HG03139 (cell line): Measurements from ENCODE around the gene KIRREL3.

Experiments used
- ATAC-seq: cut with Tn5 transposase; IDR thresholded peaks from one replicate; pipeline ENCODE4 v1.9.1; 2021; ENCODE audit not compliant: unreplicated experiment

Gene KIRREL3

DNA sequence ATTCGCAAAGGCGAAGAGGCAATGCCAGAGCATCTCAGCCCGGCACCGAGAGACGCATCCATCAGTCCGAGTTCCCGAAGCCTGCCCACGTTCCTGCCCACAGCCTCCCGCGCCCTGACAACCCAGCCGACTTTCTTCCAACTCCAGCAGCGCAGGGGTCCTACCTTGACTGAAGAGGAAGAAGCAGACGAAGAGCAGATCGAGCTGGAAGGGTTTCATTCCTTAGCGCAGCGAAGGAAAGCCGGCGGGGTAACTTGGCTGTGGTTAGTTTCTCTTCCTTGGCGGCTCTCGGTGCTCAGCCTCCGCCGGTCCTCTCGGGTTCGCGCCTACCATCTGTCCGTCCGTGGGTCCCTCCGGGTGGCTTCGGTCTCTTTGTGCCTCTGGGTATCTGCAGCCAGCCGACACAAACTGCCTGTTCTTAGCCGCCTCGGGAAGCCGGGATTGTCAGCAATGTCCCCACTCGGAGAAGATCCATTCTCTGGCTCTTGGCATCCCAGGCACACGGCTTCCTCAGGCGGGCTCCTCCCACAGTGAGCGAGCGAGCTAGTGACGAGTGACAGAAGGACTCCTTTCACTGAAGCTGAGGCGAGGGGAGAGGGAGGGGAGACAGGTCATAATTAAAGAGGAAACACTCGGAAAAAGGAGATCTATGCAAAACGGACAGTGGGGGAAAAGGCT is at the start of gene KIRREL3:
Gene KIRREL3 (minus strand): TSS at position 480 of the 678 bp plus-strand sequence.
- ATAC-seq: no peak

DNA sequence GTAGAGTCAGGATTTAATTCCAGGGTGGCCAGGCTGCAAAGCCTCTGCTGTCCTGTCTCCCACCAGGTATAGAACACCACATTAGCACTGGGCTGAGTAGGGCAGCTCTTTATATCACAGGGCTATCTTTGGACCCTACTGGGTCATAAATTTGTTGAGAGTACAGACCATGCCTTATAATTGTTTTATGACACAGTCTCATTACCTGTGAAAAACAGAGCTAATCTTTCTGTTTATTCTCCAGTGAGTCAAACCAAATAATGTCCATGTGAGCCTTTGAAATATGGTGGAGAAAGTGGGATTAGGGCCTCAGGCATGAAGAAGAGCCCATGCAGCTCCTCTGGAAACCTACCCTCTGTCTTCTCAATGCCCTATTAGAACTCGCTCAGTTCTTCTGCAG is 49.6 kb upstream of the KIRREL3 start:
- no peak for ATAC-seq

DNA sequence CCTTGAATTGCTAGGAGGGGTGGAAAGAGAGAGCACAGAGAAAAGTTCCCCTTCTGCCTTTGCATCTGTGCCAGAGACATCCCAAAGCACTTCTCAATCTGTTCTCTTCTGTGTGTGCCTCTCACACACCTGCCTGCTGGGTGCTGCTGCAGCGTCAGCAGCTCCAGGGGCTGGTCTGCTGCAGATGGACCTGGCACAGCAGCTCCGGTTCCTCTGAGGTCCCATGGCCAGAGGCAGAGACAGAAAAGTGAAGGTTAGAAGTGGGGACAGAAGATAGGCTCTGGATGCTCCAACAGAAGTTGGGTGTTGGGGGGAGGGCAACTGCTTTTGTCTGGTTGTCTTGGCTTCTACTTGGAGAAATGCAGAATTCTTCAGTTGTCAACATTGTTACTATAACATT is 48.9 kb upstream of the KIRREL3 start:
- ATAC-seq: no peak

DNA sequence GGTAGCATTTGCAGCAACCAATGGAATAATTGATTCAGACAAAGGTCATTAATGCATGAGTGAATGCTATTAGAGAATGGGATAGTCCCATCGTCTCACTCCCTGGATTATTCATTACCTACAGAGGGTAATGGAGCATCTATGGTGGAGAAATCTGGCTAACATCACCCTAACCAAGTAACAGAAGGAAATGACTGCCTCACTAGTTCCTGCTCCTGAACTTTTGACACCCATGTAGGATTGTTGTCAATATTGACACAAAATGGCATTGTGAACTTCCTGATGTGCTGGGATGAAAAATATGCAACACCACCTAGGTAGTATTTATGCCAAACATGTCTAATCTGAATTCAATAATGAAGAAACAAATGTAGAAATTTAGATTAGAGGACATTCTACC is 44.0 kb upstream of the KIRREL3 start:
- no peak for ATAC-seq

DNA sequence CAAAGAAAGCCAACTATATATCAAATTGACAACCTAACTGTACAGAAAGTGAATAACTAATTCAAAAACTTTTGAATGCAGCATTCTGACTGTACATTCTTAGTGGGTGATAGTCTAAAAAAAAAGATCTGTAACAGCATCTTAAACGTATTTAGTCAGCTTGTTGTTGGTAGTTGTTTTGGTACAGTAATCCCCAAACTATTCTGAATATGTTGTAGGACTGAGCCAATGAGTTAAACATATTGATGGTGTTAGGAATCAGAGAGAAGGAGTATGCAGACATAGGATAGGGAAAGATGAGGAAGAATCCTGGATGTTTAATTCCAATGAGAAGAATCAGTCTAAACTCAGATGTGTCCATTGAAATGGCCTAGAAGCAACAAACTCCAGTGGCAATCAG is 41.9 kb upstream of the KIRREL3 start:
- ATAC-seq: no peak

DNA sequence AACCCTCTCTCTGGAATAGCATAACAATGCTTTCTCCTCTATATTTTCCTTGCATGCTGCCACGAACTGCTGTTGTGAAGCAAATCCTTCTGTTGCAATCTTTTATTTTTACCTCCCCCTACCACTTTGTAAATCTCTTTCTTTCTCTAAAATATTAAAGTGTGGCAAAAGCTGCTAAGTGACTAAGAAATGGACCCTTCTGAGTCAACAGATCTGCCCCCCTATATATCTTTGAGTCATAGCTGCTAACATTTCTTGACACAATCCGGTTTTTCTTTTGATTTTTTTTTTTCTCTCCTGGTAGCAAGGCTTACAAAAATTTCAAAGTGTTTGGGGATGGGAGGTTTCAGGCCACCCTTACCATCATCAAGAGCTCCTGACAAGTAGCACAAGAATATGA is 39.0 kb upstream of the KIRREL3 start:
- ATAC-seq: no peak

DNA sequence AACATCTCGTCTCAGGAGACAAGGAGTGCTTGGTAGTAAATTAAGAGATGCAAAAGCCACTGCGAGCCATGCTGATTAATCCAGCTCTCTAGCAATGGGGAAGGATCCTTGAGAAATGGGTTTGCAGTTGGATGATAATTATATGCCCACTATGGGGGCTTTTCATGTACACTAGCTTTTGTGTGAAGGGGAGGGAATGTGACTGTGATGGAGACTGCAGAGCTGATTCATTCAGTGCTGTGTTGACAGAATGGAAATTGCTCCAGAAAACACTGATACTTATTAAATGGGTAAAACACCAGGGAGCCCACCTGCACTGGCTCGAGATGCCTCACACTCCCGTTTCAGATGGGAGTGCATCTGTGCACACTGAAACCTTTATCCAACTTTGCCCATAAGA is 37.0 kb upstream of the KIRREL3 start:
- no peak for ATAC-seq

DNA sequence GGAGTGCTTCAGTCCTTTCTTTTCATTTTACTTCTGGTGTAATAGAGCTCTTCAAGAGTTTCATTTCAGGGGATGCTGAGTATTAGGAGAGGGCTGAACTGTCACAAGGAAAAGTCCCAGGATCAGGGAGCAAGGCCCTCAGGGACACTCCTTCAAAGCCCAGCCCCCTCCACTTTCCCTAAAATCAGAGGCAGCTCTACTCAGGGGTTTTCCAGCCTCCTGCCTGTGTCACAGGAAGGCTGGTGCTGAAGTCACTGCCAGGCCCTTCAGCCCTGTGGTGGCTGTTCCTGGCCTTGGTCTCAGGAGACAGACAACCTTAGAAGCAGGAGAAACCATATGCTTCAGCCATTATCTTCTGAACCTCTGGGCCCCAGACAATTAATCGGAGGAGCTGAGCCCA is 36.4 kb upstream of the KIRREL3 start:
- no peak for ATAC-seq

DNA sequence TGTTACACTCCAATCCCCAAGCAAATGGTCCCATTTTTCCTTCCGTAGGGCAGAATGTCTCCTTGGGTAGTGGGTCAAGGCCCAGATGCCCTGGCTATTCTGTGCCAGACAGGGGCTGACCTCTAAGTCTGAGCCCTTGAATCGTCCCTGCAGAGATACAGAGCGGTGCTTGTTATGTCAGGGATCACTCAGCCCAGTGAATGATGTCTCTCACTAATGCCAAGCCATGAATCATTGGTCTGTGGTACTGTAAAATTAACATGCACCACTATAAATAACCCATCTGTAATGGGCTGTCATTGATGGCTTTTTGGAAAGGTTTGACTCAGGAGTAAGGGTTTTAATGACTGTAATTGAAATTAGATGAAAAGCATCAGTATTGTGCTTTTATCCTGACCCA is 35.3 kb upstream of the KIRREL3 start:
- ATAC-seq: no peak

DNA sequence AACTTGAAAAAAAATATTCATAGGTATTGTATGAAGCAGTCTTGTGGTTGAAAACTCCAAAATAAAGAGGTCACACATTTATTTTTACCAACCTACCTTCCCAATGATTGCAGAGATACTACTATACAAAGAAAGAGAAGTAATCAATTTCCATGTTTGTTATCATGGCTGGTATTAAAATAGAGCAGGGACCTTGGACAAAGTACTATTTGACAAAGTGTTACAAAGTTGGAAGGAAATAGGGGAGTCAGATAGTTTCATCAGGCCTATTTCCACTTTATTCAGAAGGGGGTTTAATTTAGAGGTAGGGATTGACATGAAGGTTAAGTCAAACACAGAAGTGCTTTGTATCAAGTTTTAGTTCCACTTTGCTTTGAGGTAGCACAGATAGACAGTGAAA is 34.4 kb upstream of the KIRREL3 start:
- no peak for ATAC-seq

DNA sequence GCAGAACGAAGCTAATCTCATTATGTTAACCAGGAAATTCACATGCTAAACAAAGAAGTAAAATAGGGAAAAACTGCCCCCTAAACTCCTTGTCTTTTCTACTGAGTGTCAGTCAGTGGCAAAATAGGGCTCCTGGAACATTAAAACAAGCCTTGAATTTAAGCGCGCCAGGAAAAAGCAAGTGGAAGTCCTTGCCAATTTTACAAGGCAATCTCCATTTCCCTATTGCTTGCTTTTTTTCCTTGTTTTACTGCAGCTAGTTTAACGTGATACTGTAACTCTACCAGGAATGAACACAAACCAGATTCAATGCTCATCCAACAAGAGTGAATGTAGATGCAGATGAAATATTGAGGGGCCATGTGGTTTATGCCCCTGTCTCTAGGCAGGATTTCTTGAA is 28.1 kb upstream of the KIRREL3 start:
- no peak for ATAC-seq

DNA sequence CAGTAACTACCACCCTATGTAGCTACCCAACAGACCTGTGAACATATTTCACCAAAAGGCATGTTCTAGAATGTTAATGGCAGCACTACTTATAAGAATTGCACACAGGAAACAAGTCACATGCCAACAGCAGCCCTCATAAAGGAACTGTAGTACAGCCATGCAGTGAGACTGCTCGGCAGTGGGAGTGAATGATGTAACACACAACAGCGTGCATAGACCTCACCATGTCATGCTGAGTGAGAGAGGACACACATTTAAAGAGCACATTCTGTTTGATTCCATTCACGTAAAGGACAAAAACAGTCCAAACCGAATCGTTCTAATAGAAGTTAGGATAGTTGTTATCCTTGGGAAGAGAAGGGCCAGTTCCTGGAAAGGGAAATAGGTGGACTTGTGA is 27.2 kb upstream of the KIRREL3 start:
- ATAC-seq: no peak

DNA sequence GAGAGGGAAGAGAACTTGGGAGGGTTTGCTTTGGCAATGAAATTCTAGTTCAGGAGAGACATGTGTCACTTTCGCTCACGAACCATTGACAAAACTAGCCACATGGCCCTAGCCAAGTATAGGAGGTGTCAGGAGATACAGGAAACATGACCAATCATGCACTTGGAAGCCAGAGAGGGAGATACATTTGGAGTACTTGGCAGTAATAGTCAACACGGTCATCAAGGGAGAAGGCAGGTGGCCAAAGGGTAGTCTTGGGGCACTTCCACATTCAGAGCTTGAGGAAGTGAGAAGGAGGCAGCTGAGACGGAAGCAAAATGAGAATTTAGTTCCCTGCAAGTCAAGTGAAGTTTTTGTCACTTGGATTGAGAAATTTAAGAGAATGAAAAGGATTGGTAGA is 26.4 kb upstream of the KIRREL3 start:
- no peak for ATAC-seq

DNA sequence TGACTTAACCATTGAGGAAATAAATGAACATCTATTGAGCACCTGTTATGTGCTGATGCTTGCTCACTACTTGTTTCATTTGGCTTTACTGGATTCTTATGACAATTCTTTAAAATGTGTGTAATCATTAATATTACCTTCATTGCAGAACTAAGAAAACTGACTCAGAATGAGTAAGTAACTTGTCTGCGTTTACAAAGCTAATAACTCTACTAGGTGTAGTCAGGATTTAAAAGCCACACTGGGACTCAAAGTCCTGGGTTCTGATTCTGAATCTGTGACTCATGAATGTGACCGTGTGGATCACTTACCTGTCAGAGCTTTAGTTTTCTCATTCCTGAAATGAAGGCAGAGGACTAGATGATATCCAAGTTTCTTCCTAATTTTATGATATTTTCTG is 23.4 kb upstream of the KIRREL3 start:
- no peak for ATAC-seq

DNA sequence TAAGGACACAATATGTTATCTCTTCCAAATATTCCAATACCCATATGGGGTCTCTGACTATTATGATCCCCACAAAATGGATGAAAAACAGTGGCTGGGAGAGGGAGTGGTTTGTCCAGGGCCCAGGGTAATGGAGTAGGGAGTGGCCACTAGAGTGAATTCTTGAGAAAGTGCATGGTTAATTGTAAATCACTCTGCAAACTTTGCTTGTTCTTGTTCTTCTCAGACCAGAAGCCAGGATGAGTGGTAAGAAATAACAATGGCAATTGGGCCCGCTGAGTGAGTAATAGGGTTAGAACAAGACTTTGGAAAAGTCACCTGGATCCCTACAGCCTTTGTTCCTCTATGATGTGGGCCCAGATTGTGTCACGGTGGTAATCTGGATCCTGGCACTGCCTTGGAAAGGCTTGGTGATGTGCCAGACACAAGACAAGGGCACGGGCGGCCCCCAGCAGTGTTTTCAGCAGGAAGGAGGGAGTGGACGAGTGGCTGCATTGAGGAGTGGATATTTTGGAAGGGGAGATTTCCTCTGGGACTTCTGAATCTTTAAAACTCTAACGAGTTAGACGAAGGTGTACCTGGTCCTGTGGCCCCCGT is 18.2 kb upstream of the KIRREL3 start:
- no peak for ATAC-seq

DNA sequence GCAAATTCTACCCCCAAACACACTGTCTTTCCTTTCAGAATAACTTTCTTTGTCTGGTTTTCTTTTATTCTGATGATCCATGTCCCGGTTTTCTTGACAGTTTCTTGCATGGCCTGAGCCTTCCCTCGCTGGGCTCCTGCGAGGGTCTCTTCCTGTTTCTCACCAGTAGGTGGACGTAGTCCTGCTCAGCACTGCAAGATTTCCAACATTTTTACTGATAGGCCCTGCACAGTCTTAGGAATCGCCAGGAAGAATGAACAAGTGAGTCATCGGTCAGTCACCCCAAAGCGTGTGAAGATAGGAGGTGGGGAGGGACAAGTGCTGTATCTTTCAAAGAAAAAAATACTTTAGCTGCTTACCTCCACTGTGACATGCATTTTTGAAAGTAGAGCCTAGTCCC is 16.9 kb upstream of the KIRREL3 start:
- ATAC-seq: no peak

DNA sequence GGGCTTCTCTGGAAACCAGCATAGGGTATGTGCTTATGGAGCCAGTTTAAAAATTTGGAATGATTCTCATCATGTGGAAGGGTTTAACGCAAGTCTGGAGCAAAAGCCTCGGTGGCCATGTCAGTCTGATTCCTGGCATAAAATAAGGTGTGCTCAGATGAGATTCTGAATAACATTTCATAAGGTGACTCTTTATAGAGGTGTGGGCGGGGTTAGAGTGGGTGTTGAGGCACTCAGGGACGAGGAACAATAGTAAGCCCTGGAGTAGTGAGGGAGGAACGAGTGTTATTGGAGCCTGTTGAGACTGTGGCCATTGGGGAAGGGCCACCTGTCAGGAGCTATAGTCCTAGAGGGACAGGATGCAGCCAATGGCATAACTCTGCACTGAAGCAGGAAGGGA is 13.0 kb upstream of the KIRREL3 start:
- no peak for ATAC-seq

DNA sequence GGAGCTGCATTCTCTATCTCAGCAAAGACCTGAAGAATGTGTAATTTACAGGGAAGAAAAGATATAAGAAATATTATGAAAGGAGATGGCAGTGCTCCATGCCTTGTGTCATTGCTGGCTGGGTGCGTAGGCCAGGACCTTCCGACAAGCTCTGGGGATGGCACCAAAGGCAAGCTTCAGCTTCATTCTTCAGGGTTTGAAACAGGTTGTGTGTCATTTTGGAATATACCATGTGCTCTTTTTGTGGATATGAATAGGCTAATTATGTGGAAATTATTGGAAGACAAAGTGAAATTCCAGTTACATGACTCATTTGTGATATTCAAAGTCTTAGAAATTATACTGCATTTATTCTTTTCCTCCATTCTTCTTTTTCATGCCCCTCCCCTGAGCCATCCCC is 5.7 kb upstream of the KIRREL3 start:
- no peak for ATAC-seq

DNA sequence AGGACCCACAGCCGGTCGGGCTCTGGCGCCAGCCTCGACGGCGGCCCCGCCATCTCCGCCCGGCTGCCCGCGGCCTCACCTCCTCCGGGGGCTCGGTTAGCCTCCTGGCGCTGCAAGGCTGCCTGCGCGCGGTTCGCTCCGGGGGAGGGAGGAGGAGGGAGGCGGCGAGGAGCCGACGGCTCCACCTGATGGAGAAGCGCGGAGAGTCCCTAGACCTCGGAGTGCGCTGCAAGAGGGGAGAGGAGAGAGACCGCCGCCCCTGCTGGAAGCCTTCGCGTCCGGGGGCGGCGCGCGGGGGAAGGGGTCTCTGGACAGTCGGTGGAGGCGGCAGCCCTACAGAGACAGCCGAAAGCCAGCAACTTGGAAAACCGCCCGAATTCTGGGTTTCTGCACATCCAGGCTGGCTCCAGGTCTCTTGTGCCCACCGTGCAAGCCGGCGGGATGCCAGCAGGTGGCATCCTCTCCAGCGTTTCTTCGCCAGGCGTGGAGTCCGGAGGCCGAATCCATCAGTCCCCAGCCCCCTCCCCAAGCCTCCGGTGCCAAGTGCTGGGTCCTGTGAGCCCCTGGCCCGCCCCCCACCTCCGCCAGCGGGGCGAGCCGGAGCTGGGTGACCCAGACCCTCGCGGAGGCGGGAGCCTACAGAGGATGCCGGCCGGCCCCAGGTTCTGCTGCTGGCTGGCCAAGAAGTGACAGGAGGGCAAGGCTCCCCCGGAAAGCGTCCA is 2.9 kb upstream of the KIRREL3 start:
- ATAC-seq: no peak

DNA sequence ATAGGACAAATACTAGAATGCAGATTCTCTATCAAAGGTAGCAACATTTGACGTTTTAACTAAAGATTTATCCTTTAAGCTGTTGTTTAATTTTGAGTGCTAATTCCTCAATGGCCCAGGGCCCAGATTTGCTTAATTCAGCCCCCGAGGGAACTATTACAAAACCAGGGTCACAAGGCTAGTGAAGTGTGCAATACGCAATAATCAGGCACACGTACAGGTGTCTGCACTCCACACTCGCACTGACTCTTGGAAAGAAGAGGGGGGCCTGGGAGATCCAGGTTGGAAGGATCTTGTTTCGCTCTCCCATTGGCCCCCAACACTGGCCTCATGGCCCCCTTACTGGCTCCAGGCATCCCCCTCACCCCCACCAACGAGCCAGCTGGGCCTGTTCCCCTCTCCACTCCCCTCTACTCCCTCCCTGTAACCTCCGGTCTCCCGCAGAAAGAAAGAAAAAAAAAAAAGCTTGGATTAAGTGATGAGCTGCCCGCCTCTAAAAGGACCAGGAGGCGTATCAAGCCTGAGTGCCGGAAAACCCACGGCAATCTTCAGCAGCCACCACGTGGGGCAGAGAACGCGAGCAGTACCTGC is 2.2 kb upstream of the KIRREL3 start:
- ATAC-seq: no peak

DNA sequence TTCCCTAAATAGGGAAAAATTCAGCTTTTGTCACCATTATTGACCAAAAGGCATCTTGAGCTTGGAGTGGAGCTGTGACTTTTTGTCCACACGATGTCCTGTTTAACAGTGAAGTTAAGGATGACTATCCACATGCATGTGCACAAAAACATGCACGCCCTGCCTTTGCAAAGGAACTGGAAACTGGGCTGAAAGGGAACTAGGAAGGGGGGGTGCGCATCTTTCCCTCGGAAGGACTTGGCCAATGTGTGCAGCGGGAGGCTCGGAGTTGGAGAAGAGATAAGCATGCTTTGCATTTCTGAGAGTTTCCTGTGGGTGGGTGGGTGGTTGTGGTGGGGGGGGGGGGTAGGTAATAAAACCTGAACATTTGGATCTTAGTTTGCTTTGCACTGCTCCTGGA is 411 bp upstream of the KIRREL3 start:
- no peak for ATAC-seq

DNA sequence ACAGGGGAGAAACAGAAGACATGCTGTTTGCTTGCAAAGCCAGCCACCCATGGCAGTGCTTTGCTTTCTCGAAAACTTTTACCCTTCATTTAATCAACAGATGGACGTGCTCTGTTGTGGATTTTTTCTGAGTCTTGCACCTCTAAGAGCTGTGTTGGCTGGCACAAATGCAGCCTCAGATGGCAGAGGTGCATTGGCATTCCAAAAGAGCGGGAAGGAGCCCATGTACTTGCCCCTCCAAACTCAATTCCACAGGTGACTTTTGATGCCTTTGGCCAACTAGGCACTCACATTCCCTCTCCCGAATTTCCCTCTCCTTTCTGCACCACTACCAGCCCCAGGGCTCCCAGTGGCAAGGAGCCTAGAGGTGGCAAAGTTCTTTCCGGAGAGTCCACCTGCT is 1.2 kb downstream of the KIRREL3 start:
- ATAC-seq: no peak
